GM18526 (cell line): ENCODE results near the gene GCSAML.

Experiments used
- POLR2A ChIP-seq: IDR thresholded peaks from 3 replicates; pipeline ENCODE4 v1.6.1; 2011; ENCODE audit not compliant: insufficient read length; ENCODE audit errors: extremely low read depth

Gene GCSAML

DNA sequence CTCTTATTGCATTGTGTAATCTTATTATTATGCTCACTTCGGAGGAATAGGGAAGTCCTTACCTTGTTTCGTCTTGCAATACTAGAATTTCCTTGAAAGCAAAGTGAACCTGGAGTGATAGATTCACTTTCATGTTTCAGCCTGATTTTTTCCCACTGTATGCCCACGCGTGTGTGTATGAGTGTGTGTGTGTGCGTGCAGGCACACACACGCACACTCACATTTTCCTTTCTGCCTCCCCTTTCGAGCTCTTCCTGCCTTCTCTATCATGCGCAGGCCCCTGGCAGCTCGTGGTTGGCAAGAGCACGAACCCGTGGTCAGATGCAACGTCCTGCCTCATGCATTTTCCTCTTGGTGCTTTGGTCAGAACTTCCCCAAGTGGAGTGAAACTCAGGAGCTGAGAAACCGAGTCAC is at the start of gene GCSAML:
Gene GCSAML, plus strand, starts transcription at position 366 of the 414 bp plus-strand sequence. CDS start 58 bp downstream, outside the sequence.
- no peak for TF ChIP-seq POLR2A

GRCh38 chr1:247500865-247501264 is 48.1 kb upstream of the GCSAML start:
- TF ChIP-seq POLR2A: no peak

DNA sequence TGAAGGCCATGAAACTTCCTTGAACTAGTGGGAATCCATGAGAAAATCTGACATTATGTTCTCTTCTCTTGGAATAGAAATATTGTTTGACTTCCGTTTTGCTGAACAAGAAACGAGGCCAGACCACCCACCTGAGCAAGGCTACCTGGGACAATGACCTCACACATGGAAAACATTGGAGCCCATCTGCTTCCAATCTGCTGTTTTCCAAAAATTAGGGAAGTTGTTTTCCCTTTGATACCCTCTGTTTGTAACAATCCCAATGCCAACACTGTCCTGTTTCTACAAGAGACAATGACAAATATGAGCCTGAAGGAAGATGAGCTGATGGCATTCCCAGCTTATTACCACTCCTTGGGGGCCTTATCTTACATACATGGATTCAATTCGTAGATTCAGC is 42.1 kb upstream of the GCSAML start:
- TF ChIP-seq POLR2A: no peak

GRCh38 chr1:247517795-247518612 is 30.9 kb upstream of the GCSAML start:
- TF ChIP-seq POLR2A: no peak

GRCh38 chr1:247518613-247518891 is 30.4 kb upstream of the GCSAML start:
- TF ChIP-seq POLR2A: no peak

GRCh38 chr1:247528812-247529474 is 20.0 kb upstream of the GCSAML start:
- TF ChIP-seq POLR2A: no peak

DNA sequence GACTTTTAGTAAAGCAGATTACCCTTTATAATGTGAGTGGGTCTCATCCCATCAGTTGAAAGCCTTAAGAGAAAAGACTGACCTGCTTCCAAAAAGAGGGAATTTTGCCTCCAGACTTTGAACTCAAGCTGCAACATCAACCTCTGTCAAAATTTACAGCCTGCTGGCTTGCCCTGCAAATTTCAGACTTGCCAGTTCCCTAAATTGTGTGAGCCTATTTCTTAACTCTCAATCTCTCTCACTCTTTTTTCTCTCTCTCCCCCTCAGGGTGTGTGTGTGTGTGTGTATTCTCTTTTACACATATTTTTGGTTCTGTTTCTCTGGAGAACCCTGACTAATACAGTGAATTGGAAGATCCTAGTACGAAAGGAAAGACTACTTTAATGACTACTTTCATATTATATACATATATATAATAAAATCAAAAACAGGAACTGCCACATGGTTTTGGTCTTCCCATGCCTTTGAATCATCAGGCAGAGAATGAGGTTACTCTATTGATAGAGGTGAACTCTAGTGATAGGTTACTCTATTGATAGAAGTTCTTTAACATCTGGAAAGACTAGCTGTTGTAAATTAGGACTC is 19.1 kb upstream of the GCSAML start:
- TF ChIP-seq POLR2A: no peak

DNA sequence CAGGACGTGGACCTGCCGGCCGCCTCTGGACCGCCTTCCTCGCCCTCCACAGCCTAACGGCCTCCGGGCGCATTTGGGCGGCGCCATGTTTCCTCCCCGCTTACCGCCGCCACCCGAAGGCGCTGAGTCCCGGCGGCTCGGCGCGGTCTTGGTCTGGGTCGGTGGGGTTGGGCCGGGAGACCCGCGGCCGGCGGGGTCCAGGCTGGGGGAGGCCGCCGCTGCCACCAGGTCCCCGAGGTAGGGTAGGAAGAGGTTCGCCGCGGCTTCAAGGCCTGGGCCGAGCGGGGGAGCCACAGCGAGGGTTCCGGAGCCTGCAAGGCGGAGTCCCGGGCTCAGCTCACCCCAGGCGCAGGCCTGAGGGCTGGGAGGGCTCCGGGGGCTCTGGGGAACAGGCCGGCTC is 18.1 kb upstream of the GCSAML start:
- TF ChIP-seq POLR2A: no peak

DNA sequence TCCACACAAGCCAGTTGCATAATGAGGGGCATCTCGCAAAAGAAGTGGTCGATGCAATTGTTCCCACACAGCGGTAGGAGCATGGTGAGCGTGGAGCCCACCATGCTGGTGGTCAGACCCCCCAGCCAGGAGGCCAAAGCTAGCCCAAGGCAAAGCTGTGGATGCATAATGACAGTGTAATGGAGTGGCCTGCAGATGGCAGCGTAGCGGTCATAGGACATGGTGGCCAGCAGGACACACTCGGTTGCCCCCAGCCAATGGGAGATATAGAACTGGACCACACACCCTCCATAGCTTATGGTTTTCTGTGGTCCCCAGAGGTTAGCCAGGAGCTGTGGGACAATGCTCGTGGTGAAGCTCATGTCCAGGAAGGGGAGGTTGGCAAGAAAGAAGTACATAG is 17.0 kb upstream of the GCSAML start:
- TF ChIP-seq POLR2A: no peak

GRCh38 chr1:247535402-247535801 is 13.5 kb upstream of the GCSAML start:
- no peak for TF ChIP-seq POLR2A

- no peak for TF ChIP-seq POLR2A
These were observed 12.6 kb upstream of the GCSAML start, which contains the start of gene OR2C3 for GRCh38 chr1:247536340-247536739. Gene OR2C3 (minus strand): TSS chr1:247536440. CDS start chr1:247532511, 3,929 bp downstream.

GRCh38 chr1:247538561-247538960 is 10.4 kb upstream of the GCSAML start:
- no peak for TF ChIP-seq POLR2A

DNA sequence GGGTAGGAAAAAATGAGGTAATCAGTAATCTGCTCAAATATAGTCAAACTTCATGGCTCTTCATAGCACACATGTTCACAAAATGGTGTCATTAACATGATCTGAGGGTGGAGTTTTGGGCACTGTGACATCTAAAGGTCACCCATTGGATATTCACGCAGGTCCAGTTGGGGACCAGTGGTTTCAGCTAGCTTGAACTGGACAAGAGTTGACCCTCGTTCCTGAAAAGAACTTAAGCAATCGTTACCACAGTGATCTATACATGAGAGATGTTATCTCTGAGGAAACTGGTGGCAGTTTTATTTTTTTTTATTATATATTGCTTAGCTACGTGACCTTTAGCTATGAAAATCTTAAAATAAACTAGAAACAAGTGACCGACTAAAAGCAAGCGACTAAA is 9.7 kb upstream of the GCSAML start:
- TF ChIP-seq POLR2A: no peak

- TF ChIP-seq POLR2A: no peak
These were observed 8.4 kb upstream of the GCSAML start for GRCh38 chr1:247540581-247540980.

DNA sequence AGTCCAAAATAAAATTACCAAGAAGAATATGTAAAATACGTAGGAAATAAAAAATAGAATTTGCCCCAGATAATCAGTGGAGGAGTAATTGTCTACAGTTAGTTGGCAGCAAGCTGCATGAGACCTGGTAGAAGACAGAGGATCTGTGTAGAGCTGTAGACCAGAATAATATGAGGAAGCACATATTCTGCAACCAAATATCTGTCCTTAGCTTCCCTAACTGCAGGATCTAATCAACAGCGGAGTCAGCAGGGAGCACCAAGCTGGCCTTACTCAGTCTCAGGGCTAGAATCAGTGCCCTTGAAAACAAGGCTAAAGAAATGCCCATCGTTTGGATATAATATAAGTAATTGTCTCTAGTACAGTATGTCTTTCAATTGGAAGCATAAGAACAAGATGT is 6.1 kb upstream of the GCSAML start:
- TF ChIP-seq POLR2A: no peak

DNA sequence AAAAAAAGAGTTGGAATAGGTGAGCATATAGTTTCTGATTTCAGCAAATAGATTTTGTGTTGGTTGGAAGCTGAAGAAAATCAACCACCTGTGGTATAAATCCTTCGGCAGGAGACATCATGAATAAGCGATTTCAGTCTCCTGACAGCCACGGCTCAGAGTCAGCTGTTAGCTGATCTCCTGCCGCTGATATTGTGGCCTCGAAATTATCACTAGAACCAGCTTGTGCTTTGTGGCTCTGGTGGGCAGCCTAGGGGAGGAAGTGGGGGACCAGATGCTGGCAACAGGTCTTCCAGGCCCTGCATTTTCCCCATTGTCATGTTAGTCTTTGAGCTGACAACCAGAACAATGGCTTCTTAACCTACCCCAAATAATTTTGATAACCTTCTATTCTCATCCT is 842 bp upstream of the GCSAML start:
- TF ChIP-seq POLR2A: no peak
